ENCODE data around the gene PLA2G12B. TPM values are rescaled to one million over a fixed set of nuclear protein-coding genes. Genes with fewer than 3 reads are reported as not detected.
"Not testable (repeated sequence)": the region's sequence is repeated elsewhere in the genome, so short reads cannot be mapped to it uniquely, and the experiment has no call there.

The PLA2G12B gene
- polyA plus RNA-seq, 3 donors = not detected

- 93% methylated on average over 3 of the region's 8 CpGs for WGBS (ENCODE audit: insufficient coverage)
- Histone ChIP-seq H2AFZ (ENCODE audit: insufficient read depth, low read depth, low read length, poor library complexity, severe bottlenecking) (no peak overlapping the region), H3K4me3 (replicated peaks in 1 of 3; ENCODE audit: low read depth in 2 of 3, low read length in 3 of 3) (no peak overlapping the region), H4K20me1 (ENCODE audit: insufficient read depth, low read length) (no peaks in the 10 kb centered on the region), H3K9ac (ENCODE audit: insufficient read depth, low read length, poor library complexity, severe bottlenecking) (no peak overlapping the region), H3K79me2 (ENCODE audit: insufficient read depth, low read length) (no peaks in the 10 kb centered on the region), H3K36me3 (replicated peaks in 1 of 2; ENCODE audit: control insufficient read depth in 1 of 2, insufficient read depth in 2 of 2, low read length in 2 of 2) (no peaks in the 10 kb centered on the region), H3K27ac (ENCODE audit: low read depth in 1 of 2, low read length in 2 of 2) (no peak overlapping the region), H3K9me3 (replicated peaks in 1 of 2; ENCODE audit: control insufficient read depth in 1 of 2, insufficient read depth in 1 of 2, low read length in 2 of 2) (peaks cover 7 to 14% of the 10 kb centered on the region in 2 donors), H3K4me1 (ENCODE audit: control insufficient read depth in 1 of 2, insufficient read depth in 2 of 2, low read length in 2 of 2) (no peaks in the 10 kb centered on the region), H3K27me3 (ENCODE audit: control insufficient read depth in 2 of 2, insufficient read depth in 2 of 2, low read length in 2 of 2) (no peaks in the 10 kb centered on the region), H3K4me2 (replicated peaks; ENCODE audit: extremely low read depth, low read length, poor library complexity, severe bottlenecking) (no peak overlapping the region)
- intact Hi-C loops (cut with micrococcal nuclease) = no loop called here
- Mint-ChIP-seq H3K4me1 (no peaks in the 10 kb centered on the region), H3K36me3 (no peaks in the 10 kb centered on the region), H3K27me3 (ENCODE audit: low read depth in 3 of 3) (peaks cover 1 to 5% (median 2%) of the 10 kb centered on the region in 3 donors), H3K9me3 (peaks cover 14 to 36% (median 21%) of the 10 kb centered on the region in 7 donors), H3K4me3 (no peak overlapping the region), H3K27ac (no peak overlapping the region)
- TF ChIP-seq CTCF (IDR thresholded peaks at IDR 0.05) = no peak
- no peak for DNase-seq
Measured at GRCh38 chr10:72918352-72918751, 36.3 kb downstream of the PLA2G12B start.

GRCh38 chr10:72917803-72918332, 36.7 kb downstream of the PLA2G12B start:
- H3K27me3 ChIP-seq (ENCODE audit: control insufficient read depth in 2 of 2, insufficient read depth in 2 of 2, low read length in 2 of 2); H3K4me2 ChIP-seq (replicated peaks; ENCODE audit: extremely low read depth, low read length, poor library complexity, severe bottlenecking); H3K27me3 Mint-ChIP-seq (ENCODE audit: low read depth in 3 of 3); H3K36me3 Mint-ChIP-seq; H3K36me3 ChIP-seq (replicated peaks in 1 of 2; ENCODE audit: control insufficient read depth in 1 of 2, insufficient read depth in 2 of 2, low read length in 2 of 2); H3K9ac ChIP-seq (ENCODE audit: insufficient read depth, low read length, poor library complexity, severe bottlenecking); H3K4me1 Mint-ChIP-seq; H3K9me3 ChIP-seq (replicated peaks in 1 of 2; ENCODE audit: control insufficient read depth in 1 of 2, insufficient read depth in 1 of 2, low read length in 2 of 2); DNase-seq; H3K4me3 ChIP-seq (replicated peaks in 1 of 3; ENCODE audit: low read depth in 2 of 3, low read length in 3 of 3); H3K27ac ChIP-seq (ENCODE audit: low read depth in 1 of 2, low read length in 2 of 2); intact Hi-C loops (cut with micrococcal nuclease); H3K4me1 ChIP-seq (ENCODE audit: control insufficient read depth in 1 of 2, insufficient read depth in 2 of 2, low read length in 2 of 2); H3K79me2 ChIP-seq (ENCODE audit: insufficient read depth, low read length); H3K27ac Mint-ChIP-seq; H3K4me3 Mint-ChIP-seq; H2AFZ ChIP-seq (ENCODE audit: insufficient read depth, low read depth, low read length, poor library complexity, severe bottlenecking); H4K20me1 ChIP-seq (ENCODE audit: insufficient read depth, low read length): not testable (repeated sequence)
- WGBS (ENCODE audit: insufficient coverage) = 87% methylated on average over 2 of the region's 2 CpGs
- peaks cover 14 to 35% (median 20%) of the 10 kb centered on the region in 7 donors for H3K9me3 Mint-ChIP-seq

- H3K9me3 ChIP-seq (replicated peaks in 1 of 2; ENCODE audit: control insufficient read depth in 1 of 2, insufficient read depth in 1 of 2, low read length in 2 of 2); DNase-seq; H2AFZ ChIP-seq (ENCODE audit: insufficient read depth, low read depth, low read length, poor library complexity, severe bottlenecking); H3K36me3 ChIP-seq (replicated peaks in 1 of 2; ENCODE audit: control insufficient read depth in 1 of 2, insufficient read depth in 2 of 2, low read length in 2 of 2); H4K20me1 ChIP-seq (ENCODE audit: insufficient read depth, low read length); H3K4me3 Mint-ChIP-seq; H3K27ac ChIP-seq (ENCODE audit: low read depth in 1 of 2, low read length in 2 of 2); H3K27me3 ChIP-seq (ENCODE audit: control insufficient read depth in 2 of 2, insufficient read depth in 2 of 2, low read length in 2 of 2); H3K27me3 Mint-ChIP-seq (ENCODE audit: low read depth in 3 of 3); H3K4me1 Mint-ChIP-seq; H3K79me2 ChIP-seq (ENCODE audit: insufficient read depth, low read length); intact Hi-C loops (cut with micrococcal nuclease); H3K9ac ChIP-seq (ENCODE audit: insufficient read depth, low read length, poor library complexity, severe bottlenecking); H3K4me3 ChIP-seq (replicated peaks in 1 of 3; ENCODE audit: low read depth in 2 of 3, low read length in 3 of 3); H3K36me3 Mint-ChIP-seq; H3K4me2 ChIP-seq (replicated peaks; ENCODE audit: extremely low read depth, low read length, poor library complexity, severe bottlenecking); H3K27ac Mint-ChIP-seq; H3K4me1 ChIP-seq (ENCODE audit: control insufficient read depth in 1 of 2, insufficient read depth in 2 of 2, low read length in 2 of 2): not testable (repeated sequence)
- peaks cover 12 to 28% (median 20%) of the 10 kb centered on the region in 7 donors for H3K9me3 Mint-ChIP-seq
- no CpG with 5 or more reads among the region's 3 CpGs for WGBS (ENCODE audit: insufficient coverage)
Measured at GRCh38 chr10:72917201-72917600, 37.4 kb downstream of the PLA2G12B start.

Measured in CD14-positive monocyte (primary cell).